Activated T-cell treated with anti-CD3 and anti-CD28 coated beads, Interleukin-2, amount 50 U/mL, for 48 hours (primary cell): ENCODE measurements around the gene PYM1.
A peak's percentile ranks its signal among the peaks of the same experiment; 100 is the strongest.
"Not testable (repeated sequence)": the region's sequence is repeated elsewhere in the genome, so short reads cannot be mapped to it uniquely, and the experiment has no call there.

Experiments
- DNase-seq, 2 experiments: peaks; one replicate each; pipeline ENCODE4 v3.0.0-alpha.2; 2020

PYM1 gene

DNA sequence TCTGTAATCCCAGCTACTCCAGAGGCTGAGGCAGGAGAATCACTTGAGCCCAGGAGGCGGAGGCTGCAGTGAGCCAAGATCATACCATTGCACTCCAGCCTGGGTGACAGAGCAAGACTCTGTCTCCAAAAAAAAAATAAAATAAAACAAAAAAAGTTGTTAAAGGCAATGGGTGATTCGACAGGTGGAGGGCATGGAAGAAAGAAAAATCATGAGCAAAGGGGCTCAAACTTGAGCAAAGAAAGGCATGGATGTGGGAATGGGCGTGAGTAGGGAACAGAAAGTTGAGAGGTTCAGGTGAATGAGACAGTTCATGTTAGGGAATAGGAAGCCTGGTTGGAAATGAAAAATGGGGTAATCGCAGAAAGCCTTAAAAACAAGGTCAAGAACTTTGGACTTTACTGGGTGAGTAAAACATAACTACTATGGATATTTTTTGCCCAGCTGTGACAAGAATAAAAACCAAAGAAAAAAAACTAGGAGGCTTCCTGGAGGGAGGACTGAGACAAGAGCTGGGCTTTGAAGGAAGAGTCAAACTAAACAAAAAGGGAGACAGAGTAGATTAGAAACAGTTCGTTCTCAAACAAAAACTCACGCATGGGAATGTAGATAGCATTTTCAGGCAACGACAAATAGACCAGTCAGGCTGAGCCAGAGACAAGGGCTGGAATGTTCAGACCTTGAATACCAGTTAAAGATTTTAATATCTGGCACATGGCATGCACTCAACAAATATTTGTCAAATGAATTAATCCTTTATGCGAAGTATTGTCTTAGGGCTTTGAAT is 18.8 kb downstream of the PYM1 start:
- no peak for DNase-seq

DNA sequence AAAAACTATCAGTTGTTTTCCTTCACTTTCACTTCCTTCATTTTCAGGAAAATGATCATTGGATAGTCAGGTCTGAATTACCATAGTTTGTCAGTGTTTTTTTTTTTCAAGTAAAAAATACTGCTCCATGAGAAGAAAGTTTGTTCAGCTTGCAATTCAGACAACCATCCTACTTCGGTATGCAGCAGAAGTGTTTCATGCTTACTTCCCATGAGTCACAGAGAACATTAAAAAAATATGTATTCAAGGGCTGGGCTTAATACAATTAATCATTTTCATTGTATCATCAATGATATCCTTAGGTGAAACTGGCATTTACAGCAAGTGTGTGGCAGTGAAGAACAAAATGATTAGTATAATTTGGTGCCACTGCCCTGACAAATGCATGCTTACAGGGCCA is 21.6 kb downstream of the PYM1 start:
- no peak for DNase-seq

- DNase-seq = no peak
Measured at GRCh38 chr12:55901881-55902490, 25.7 kb downstream of the PYM1 start.

GRCh38 chr12:55899082-55899481 is 28.6 kb downstream of the PYM1 start:
- peak; percentile 29 to 35 for DNase-seq

DNA sequence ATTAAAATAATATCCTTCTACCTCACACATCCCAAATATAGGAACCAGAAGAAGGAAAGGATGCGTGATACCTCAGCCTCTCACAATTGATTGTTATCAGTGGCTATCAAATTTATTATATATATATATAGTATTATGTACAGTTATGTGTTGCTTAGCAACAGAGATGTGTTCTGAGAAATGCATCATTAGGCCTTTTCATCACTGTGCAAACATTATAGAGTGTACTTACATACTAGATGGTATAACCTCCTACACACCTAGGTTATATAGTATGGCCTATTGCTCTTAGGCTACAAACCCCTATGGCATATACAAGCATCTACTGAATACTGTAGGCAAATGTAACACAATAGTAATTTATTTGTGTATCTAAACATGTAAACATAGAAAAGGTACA is 34.0 kb downstream of the PYM1 start:
- DNase-seq = no peak

- DNase-seq = no peak
Measured at GRCh38 chr12:55891310-55891709, 36.4 kb downstream of the PYM1 start.

- DNase-seq = no peak
Measured at GRCh38 chr12:55885113-55885512, 42.6 kb downstream of the PYM1 start.

- no peak for DNase-seq
Measured at GRCh38 chr12:55877824-55878223, 49.9 kb downstream of the PYM1 start.

- no peak for DNase-seq
Measured at GRCh38 chr12:55875704-55876467, 51.8 kb downstream of the PYM1 start.

- DNase-seq = no peak
Measured at GRCh38 chr12:55874443-55874842, 53.3 kb downstream of the PYM1 start.

DNA sequence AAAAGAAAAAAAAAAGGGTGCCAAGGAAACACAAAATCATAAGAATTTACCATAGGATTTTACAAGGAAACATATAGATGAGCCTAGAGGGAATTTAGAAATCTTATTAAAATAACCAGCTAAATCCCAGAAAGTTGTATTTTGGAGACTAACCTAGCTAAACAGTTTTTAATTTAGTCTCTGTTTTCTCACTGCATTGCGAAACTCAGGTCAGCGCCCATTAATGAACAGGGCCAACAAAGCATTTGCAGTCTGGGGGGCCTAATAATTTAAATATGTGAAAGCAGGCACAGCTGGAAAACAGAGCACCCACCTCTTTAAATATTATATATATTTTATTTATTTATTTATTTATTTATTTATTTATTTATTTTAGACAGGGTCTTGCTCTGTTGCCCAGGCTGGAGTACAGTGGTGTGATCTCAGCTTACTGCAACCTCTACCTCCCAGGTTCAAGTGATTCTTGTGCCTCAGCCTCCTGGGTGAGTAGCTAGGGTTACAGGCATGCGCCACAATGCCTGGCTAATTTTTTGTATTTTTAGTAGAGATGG is 61.2 kb downstream of the PYM1 start:
- DNase-seq = not testable (repeated sequence)

DNA sequence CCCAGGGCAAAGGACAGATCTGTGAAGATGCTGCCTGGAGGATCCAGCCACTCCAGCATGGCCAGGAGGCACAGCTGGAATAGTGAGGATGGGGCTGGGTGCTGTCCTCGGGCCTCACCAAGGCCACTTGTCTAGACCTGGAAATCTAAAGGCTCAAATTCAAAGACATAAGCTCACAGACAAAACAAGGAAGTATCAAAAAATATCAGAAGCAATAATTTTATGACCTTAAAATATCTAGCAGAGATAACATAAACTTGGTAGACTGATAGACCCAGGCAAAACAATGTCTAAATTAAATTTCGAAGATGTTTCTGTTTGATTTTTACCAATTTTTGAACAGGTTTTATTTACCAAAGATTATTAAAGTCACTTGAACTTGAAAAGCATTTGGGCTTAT is 62.4 kb downstream of the PYM1 start:
- no peak for DNase-seq

GRCh38 chr12:55862931-55863330 is 64.8 kb downstream of the PYM1 start:
- DNase-seq = not testable (repeated sequence)

GRCh38 chr12:55862286-55862685 is 65.4 kb downstream of the PYM1 start:
- no peak for DNase-seq

DNA sequence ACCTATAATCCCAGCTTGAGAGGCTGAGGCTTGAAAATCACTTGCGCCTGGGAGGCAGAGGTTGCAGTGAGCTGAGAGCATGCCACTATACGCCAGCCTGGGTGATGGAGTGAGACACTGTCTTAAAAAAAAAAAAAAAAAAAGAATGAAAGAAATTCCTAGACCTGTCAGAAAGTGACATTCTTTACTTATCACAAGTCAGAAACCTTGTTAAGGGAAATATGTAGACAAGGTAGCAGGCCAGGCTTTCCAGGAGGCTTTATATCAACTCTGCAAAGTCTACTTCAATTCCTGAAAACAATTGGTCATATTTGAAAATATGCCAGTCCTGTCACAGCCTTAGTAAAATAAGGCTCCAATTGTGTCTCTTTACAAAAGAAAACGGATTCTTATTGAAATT is 65.8 kb downstream of the PYM1 start:
- DNase-seq = no peak

GRCh38 chr12:55861396-55861795 is 66.3 kb downstream of the PYM1 start:
- DNase-seq = no peak

DNA sequence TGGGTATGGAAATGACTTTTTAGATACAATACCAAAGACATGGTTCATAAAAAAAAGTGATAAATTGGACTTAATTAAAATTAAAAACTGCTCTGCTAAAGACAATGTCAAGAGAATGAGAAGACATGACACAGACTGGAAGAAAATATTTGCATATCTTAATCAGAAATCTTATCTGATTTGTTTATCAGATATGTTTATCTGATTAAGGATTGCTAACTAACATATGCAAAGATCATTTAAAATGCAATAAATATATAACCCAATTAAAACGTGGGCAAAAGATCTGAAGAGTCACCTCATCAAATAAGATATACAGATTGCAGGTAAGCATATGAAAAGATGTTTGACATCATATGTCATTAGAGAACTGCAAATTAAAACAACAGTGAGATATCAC is 75.0 kb downstream of the PYM1 start:
- DNase-seq = no peak
